ENCODE results near the gene VCAN.
A peak's percentile ranks its signal among the peaks of the same experiment; 100 is the strongest.

The VCAN gene

DNA sequence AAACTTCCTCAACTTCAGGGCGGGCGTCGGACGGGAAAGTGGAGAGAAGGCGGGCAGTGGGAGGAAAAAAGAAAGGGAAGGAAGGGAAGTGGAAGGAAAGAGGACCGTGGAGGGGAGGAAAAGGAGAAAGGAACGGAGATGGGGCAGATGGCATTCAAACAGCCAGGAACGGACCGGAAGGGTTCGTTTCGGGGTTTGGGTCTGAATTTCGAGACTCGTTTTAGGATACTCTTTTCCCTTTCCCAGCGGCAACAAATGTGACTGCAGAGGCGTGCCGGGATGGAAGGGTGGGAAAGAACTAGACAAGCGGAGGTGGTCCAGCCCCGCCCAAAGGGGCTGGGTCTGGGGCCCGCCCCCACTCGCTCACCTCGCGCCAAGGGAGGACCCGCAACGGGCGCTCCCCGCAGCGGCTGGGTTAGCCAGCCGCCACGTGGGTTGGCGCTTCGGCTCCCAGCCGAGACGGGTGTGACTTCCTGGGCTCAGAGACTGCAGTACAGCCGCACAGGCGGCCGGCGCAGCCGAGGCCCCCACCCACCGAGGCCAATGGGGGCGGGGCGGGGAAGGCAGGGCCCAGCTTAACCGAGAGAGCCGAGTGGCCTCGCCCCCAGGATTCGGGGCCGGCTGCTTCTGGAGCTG is 2.7 kb downstream of the VCAN start:
- peaks cover 37% of the 10 kb centered on the region for H3K4me1 Mint-ChIP-seq (ENCODE audit: low read depth)
- no peaks in the 10 kb centered on the region for H3K36me3 Mint-ChIP-seq (ENCODE audit: low read depth)
- DNase-seq, result peak; percentile 62
- H3K9me3 Mint-ChIP-seq, result no peaks in the 10 kb centered on the region
- H3K27me3 Mint-ChIP-seq, result peaks cover 90% of the 10 kb centered on the region
- peak overlapping the region; percentile 81 for H3K4me3 Mint-ChIP-seq
- H3K27ac Mint-ChIP-seq, result no peak overlapping the region

GRCh38 chr5:83474991-83475390 is 3.4 kb downstream of the VCAN start:
- H3K9me3 Mint-ChIP-seq, result no peaks in the 10 kb centered on the region
- H3K27me3 Mint-ChIP-seq, result peaks cover 90% of the 10 kb centered on the region
- no peak for DNase-seq
- H3K36me3 Mint-ChIP-seq (ENCODE audit: low read depth), result no peaks in the 10 kb centered on the region
- H3K4me3 Mint-ChIP-seq, result peak overlapping the region; percentile 42
- no peak overlapping the region for H3K27ac Mint-ChIP-seq
- peaks cover 37% of the 10 kb centered on the region for H3K4me1 Mint-ChIP-seq (ENCODE audit: low read depth)

DNA sequence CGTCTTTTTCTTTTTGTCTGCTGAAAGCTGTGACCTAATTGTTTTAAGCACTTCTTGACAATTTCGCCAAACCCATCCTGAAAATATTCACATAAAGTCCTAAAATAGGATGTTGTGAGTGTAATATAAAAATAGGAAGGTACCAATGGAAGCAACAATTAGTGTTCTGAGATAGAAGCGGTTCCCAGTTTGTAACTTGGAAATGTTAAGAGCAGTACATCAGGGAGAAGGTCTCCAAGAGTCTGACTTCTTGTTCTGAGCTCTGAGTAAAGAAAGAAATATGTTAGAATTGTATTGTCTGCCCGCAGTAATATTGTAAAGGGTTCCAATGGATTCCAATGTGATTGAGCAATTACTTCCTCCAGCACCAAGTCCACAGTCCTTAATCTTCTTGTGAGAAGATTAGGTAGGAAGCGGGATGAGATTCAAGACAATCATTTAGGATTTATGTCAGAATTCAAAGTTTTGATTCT is 3.9 kb downstream of the VCAN start:
- Mint-ChIP-seq H3K27me3 (peaks cover 90% of the 10 kb centered on the region), H3K4me3 (peak overlapping the region; percentile 42), H3K36me3 (ENCODE audit: low read depth) (no peaks in the 10 kb centered on the region), H3K9me3 (no peaks in the 10 kb centered on the region), H3K4me1 (ENCODE audit: low read depth) (peaks cover 37% of the 10 kb centered on the region), H3K27ac (no peak overlapping the region)
- no peak for DNase-seq

- Mint-ChIP-seq H3K9me3 (no peaks in the 10 kb centered on the region), H3K27ac (no peak overlapping the region), H3K4me3 (no peak overlapping the region), H3K27me3 (peaks cover 84% of the 10 kb centered on the region), H3K36me3 (ENCODE audit: low read depth) (no peaks in the 10 kb centered on the region), H3K4me1 (ENCODE audit: low read depth) (peaks cover 35% of the 10 kb centered on the region)
- no peak for DNase-seq
Observed at GRCh38 chr5:83475935-83476814, 4.6 kb downstream of the VCAN start.

DNA sequence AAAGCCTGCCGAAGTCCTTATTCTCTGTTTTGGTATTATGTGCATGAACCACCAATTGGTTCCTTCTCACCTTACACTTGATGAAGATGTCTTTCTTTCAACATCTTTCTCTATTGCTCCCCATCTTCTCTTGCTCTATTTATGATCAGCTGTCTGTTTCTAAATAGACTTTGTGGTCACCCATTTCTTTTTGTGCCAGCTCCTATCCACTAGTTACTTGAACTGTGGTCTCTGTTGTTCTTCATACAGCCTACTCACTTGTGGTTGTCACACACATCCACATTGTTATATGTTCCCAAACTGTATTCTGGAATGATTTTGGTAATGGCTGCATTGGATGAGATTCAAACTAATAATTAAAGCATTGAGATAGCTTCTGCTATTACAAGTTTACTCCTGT is 11.4 kb downstream of the VCAN start:
- Mint-ChIP-seq H3K27me3 (peaks cover 40% of the 10 kb centered on the region), H3K4me3 (no peak overlapping the region), H3K27ac (no peak overlapping the region), H3K36me3 (ENCODE audit: low read depth) (no peaks in the 10 kb centered on the region), H3K9me3 (no peaks in the 10 kb centered on the region), H3K4me1 (ENCODE audit: low read depth) (no peaks in the 10 kb centered on the region)
- no peak for DNase-seq

DNA sequence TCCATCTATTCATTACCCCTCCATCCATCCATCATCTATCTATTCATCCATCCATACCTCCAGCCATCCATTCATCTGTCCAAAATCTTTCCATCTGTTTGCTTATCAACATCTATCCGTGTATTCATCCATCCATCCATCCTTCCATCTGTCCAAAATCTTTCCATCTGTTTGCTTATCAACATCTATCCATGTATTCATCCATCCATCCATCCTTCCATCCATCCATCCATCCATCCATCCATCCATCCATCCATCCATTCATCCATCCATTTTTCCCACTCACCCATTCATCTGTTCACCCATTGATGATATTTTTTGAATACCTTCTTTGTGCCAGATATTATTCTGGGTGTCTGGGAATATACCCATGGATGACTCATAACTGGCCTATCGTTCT is 12.8 kb downstream of the VCAN start:
- Mint-ChIP-seq H3K36me3 (ENCODE audit: low read depth) (no peaks in the 10 kb centered on the region), H3K9me3 (no peaks in the 10 kb centered on the region), H3K27ac (no peak overlapping the region)

DNA sequence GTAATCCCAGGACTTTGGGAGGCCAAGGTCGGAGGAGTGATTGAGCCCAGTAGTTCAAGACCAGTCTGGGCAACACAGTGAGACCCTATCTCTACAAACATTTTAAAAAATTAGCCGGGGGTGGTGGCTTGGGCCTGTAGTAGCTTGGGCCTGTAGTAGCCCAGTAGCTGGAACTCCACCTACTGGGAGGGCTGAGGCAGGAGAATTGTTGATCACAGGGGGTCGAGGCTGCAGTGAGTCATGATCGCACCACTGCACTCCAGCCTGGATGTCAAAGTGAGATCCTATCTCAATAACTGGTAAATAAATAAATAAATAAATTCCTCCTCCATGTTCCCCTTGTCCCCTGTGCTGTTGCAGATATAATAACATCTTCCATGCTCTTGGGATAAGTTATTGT is 14.3 kb downstream of the VCAN start:
- Mint-ChIP-seq H3K9me3 (no peaks in the 10 kb centered on the region), H3K36me3 (ENCODE audit: low read depth) (no peaks in the 10 kb centered on the region), H3K27ac (no peak overlapping the region), H3K27me3 (peaks cover 24% of the 10 kb centered on the region), H3K4me3 (no peak overlapping the region), H3K4me1 (ENCODE audit: low read depth) (no peaks in the 10 kb centered on the region)
- DNase-seq, result no peak

More for the DNA sequence above, 12.8 kb downstream of the VCAN start:
- Mint-ChIP-seq H3K27me3 (peaks cover 35% of the 10 kb centered on the region), H3K4me3 (no peak overlapping the region), H3K4me1 (ENCODE audit: low read depth) (no peaks in the 10 kb centered on the region)
- DNase-seq, result no peak

- no peak for DNase-seq
- Mint-ChIP-seq H3K27me3 (peaks cover 24% of the 10 kb centered on the region), H3K9me3 (no peaks in the 10 kb centered on the region), H3K4me1 (ENCODE audit: low read depth) (no peaks in the 10 kb centered on the region), H3K27ac (no peak overlapping the region), H3K4me3 (no peak overlapping the region), H3K36me3 (ENCODE audit: low read depth) (no peaks in the 10 kb centered on the region)
Observed at GRCh38 chr5:83487155-83487554, 15.6 kb downstream of the VCAN start.

GRCh38 chr5:83488271-83488670 is 16.7 kb downstream of the VCAN start:
- no peaks in the 10 kb centered on the region for H3K4me1 Mint-ChIP-seq (ENCODE audit: low read depth)
- peaks cover 21% of the 10 kb centered on the region for H3K27me3 Mint-ChIP-seq
- no peak for DNase-seq
- H3K36me3 Mint-ChIP-seq (ENCODE audit: low read depth), result no peaks in the 10 kb centered on the region
- H3K4me3 Mint-ChIP-seq, result no peak overlapping the region
- H3K27ac Mint-ChIP-seq, result no peak overlapping the region
- H3K9me3 Mint-ChIP-seq, result no peaks in the 10 kb centered on the region

- peaks cover 20% of the 10 kb centered on the region for H3K27me3 Mint-ChIP-seq
- no peaks in the 10 kb centered on the region for H3K4me1 Mint-ChIP-seq (ENCODE audit: low read depth)
- no peaks in the 10 kb centered on the region for H3K36me3 Mint-ChIP-seq (ENCODE audit: low read depth)
- H3K4me3 Mint-ChIP-seq, result no peak overlapping the region
- H3K27ac Mint-ChIP-seq, result no peak overlapping the region
- no peak for DNase-seq
- H3K9me3 Mint-ChIP-seq, result no peaks in the 10 kb centered on the region
Observed at GRCh38 chr5:83488821-83489220, 17.3 kb downstream of the VCAN start.

DNA sequence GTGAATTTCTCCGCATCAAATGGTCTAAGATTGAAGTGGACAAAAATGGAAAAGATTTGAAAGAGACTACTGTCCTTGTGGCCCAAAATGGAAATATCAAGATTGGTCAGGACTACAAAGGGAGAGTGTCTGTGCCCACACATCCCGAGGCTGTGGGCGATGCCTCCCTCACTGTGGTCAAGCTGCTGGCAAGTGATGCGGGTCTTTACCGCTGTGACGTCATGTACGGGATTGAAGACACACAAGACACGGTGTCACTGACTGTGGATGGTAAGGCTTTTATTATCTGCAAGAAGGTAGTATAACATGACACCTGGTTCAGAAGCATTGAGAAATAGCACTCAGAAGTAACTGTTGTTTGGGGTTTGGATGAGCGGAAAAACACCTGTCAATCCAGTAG is 18.7 kb downstream of the VCAN start:
- H3K4me1 Mint-ChIP-seq (ENCODE audit: low read depth), result no peaks in the 10 kb centered on the region
- H3K9me3 Mint-ChIP-seq, result no peaks in the 10 kb centered on the region
- H3K36me3 Mint-ChIP-seq (ENCODE audit: low read depth), result no peaks in the 10 kb centered on the region
- H3K27ac Mint-ChIP-seq, result no peak overlapping the region
- peaks cover 20% of the 10 kb centered on the region for H3K27me3 Mint-ChIP-seq
- no peak for DNase-seq
- no peak overlapping the region for H3K4me3 Mint-ChIP-seq

GRCh38 chr5:83492331-83492730 is 20.8 kb downstream of the VCAN start:
- no peaks in the 10 kb centered on the region for H3K36me3 Mint-ChIP-seq (ENCODE audit: low read depth)
- no peak overlapping the region for H3K4me3 Mint-ChIP-seq
- H3K27ac Mint-ChIP-seq, result no peak overlapping the region
- no peak for DNase-seq
- no peaks in the 10 kb centered on the region for H3K4me1 Mint-ChIP-seq (ENCODE audit: low read depth)
- no peaks in the 10 kb centered on the region for H3K9me3 Mint-ChIP-seq
- peaks cover 21% of the 10 kb centered on the region for H3K27me3 Mint-ChIP-seq

DNA sequence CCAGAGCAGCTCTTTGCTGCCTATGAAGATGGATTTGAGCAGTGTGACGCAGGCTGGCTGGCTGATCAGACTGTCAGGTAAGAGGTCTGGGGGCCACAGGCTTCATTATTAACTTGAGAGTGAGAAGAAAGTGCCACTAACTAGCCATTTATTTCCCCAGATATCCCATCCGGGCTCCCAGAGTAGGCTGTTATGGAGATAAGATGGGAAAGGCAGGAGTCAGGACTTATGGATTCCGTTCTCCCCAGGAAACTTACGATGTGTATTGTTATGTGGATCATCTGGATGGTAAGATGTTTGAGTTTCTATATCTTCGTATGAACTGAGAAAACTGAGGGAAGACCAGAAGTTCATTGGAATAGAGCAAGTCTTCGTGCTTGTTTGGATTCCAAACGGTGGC is 22.1 kb downstream of the VCAN start:
- Mint-ChIP-seq H3K27me3 (peaks cover 21% of the 10 kb centered on the region), H3K27ac (no peak overlapping the region), H3K9me3 (no peaks in the 10 kb centered on the region), H3K4me3 (no peak overlapping the region), H3K36me3 (ENCODE audit: low read depth) (no peaks in the 10 kb centered on the region), H3K4me1 (ENCODE audit: low read depth) (no peaks in the 10 kb centered on the region)
- DNase-seq, result no peak

DNA sequence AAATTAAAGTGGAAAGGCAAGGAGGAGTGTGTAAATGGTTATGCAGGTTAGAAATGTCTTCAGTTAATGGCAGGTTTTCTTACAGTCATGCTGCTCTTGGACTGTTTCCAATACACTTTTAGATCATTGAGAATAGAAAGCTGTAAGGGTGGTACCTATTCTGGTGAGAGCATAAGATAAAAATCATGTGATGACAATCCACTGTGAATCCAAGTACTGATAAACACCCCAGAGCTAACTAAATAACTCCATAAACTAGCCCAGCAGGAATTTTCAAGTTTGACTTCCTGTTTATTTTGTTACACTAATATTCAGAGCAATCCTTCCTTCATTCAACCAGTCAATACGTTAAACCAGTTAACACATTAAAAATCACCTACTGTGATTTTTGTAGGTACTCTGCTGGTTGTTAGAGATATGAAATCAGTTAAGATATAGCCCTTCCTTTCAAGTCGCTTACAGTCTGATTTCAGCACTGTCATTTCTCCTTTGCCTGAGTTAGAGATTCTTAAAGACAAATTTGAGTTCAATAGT is 22.6 kb downstream of the VCAN start:
- peaks cover 18% of the 10 kb centered on the region for H3K27me3 Mint-ChIP-seq
- no peaks in the 10 kb centered on the region for H3K4me1 Mint-ChIP-seq (ENCODE audit: low read depth)
- H3K36me3 Mint-ChIP-seq (ENCODE audit: low read depth), result no peaks in the 10 kb centered on the region
- no peak overlapping the region for H3K27ac Mint-ChIP-seq
- DNase-seq, result no peak
- no peaks in the 10 kb centered on the region for H3K9me3 Mint-ChIP-seq
- no peak overlapping the region for H3K4me3 Mint-ChIP-seq

- Mint-ChIP-seq H3K27ac (no peak overlapping the region), H3K4me3 (no peak overlapping the region), H3K9me3 (no peaks in the 10 kb centered on the region), H3K4me1 (ENCODE audit: low read depth) (no peaks in the 10 kb centered on the region), H3K27me3 (peaks cover 21% of the 10 kb centered on the region), H3K36me3 (ENCODE audit: low read depth) (no peaks in the 10 kb centered on the region)
- no peak for DNase-seq
Observed at GRCh38 chr5:83494666-83495065, 23.1 kb downstream of the VCAN start.
